ENCODE data around the gene KANK2.

DNA sequence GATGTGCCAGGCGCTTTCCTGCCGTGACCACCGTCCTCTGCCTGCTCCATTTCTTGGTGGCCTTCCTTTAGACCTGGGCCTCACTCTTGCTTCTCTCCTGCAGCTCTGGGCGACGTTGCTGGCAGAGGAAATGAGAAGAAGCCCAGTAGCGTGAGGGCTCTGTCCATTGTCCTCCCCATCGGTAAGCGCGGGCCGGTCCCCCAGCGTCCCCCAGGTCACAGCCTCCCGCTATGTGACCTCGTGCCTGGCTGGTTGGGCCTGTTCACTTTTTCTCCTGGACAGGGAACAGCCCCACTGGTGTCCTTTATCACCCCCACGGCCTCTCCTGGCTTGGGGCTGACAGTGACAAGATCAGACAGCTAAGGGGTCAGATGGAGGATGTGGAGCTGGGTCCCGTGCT lies 69.4 kb downstream of the KANK2 start:
- no peak for TF ChIP-seq MYBL2 (CRISPR knock-in tag; IDR thresholded peaks at IDR 0.05)
- TF ChIP-seq CTCF (IDR thresholded peaks at IDR 0.05): no peak
- no peak for TF ChIP-seq PRDM15 (CRISPR knock-in tag; IDR thresholded peaks at IDR 0.05)
- no peak for TF ChIP-seq SMAD3 (CRISPR knock-in tag; IDR thresholded peaks at IDR 0.05; ENCODE audit: borderline replicate concordance)
- no peak for TF ChIP-seq CBFB (CRISPR knock-in tag; IDR thresholded peaks at IDR 0.05; ENCODE audit: low read depth)
- no peak for TF ChIP-seq CREB1 (CRISPR knock-in tag; IDR thresholded peaks at IDR 0.05)
- no peak for TF ChIP-seq E2F1 (CRISPR knock-in tag; IDR thresholded peaks at IDR 0.05)
- no peak for TF ChIP-seq CREM (CRISPR knock-in tag; IDR thresholded peaks at IDR 0.05)
